DLD1 (cell line): ENCODE results near the gene USP37.

Source experiments
- in situ Hi-C: cut with HindIII; loops from 2 replicates; pipeline ENCODE4 v1.10.0; 2017; ENCODE audit warnings: low sequenced_read_pairs

The USP37 gene, protein sequence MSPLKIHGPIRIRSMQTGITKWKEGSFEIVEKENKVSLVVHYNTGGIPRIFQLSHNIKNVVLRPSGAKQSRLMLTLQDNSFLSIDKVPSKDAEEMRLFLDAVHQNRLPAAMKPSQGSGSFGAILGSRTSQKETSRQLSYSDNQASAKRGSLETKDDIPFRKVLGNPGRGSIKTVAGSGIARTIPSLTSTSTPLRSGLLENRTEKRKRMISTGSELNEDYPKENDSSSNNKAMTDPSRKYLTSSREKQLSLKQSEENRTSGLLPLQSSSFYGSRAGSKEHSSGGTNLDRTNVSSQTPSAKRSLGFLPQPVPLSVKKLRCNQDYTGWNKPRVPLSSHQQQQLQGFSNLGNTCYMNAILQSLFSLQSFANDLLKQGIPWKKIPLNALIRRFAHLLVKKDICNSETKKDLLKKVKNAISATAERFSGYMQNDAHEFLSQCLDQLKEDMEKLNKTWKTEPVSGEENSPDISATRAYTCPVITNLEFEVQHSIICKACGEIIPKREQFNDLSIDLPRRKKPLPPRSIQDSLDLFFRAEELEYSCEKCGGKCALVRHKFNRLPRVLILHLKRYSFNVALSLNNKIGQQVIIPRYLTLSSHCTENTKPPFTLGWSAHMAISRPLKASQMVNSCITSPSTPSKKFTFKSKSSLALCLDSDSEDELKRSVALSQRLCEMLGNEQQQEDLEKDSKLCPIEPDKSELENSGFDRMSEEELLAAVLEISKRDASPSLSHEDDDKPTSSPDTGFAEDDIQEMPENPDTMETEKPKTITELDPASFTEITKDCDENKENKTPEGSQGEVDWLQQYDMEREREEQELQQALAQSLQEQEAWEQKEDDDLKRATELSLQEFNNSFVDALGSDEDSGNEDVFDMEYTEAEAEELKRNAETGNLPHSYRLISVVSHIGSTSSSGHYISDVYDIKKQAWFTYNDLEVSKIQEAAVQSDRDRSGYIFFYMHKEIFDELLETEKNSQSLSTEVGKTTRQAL

DNA sequence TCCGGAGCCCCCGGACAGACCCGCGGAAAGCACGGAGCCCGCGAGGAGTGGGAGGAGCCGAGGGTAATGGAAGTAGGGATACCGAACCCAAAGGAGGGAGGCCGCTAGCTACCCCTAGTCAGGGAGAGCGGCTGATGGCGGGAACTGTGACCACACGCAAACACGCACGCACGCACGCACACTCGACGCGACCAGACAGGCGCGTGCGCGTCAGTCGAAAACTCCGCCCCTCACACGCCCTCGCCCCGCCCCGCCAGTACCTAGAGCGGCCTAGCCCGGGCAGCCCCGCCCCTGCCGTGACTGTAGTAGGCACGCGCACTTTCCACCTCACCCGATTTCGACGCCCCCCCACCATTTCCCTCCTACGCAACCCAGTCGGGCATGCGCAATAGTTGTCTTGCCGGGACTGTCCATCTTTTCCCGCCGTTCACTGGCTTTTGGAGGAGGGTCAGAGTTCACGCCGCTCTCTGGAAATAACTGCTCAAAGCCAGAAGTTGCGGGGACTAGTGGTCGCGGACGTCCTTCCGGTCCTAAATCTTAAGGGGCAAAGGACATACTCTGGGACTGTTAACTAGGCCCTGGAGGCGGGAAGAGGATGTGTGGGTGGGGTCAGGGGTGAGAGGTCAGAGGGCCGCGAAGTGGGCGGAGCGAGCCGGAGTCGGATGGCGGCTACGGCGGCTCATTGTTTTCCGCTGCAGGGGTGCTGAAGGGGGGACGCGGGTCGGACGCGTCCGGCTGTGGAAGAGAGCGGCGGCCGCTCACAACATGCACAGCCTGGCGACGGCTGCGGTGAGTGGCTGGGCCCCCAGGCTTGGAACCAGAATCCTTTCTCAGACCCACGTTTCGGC lies at the start of gene USP37, which contains the start of gene CNOT9:
USP37 (minus strand) TSS at position 162 of the 848 bp plus-strand sequence. CDS start 9,698 bp downstream, outside the sequence.
CNOT9 (plus strand) TSS at position 650 of the 848 bp plus-strand sequence; CDS start at position 766, 116 bp downstream.
- in situ Hi-C loops = no loop called here

DNA sequence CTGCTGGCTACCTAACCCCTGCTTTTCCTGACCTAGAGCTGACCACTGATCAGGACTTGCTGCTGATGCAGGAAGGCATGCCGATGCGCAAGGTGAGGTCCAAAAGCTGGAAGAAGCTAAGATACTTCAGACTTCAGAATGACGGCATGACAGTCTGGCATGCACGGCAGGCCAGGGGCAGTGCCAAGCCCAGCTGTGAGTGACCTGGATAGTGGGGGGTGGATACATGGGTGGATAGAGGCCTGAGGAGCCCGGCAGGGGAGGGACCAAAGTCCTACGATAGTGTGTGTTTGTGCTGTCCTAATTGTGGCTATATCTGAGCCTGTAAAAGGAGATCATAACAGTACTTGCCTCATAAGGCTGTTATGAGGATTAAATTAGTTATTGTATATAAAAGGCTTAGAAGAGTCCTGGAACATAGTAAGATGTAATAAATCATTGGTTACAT lies 47.7 kb upstream of the USP37 start:
- in situ Hi-C loops = no loop called here

- in situ Hi-C loops = no loop called here
Measured at GRCh38 chr2:218607436-218608115, 39.4 kb upstream of the USP37 start, which contains the start of gene PLCD4. Gene PLCD4 (plus strand): TSS chr2:218607899. CDS start chr2:218615740, 7,841 bp downstream.

DNA sequence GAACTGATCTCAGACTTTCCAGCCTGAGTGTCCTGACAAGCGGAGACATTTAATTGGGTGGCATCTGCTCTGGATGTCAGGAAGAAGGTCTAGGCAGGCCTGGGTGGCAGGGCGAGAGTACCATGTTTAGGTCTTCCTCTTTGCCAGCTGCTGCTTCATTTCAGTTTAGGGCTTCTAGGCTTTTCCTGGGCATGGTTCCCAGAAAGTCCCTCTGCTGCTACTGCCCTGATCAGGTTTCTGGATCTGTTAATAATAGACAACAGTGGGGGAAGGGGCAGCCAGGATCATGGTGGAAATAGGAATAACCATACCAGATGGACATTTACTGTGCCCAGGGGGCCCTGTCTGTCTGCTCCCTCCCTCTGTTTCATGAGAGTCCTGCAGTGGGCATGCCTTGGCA lies 37.3 kb upstream of the USP37 start:
- in situ Hi-C loops = no loop called here

DNA sequence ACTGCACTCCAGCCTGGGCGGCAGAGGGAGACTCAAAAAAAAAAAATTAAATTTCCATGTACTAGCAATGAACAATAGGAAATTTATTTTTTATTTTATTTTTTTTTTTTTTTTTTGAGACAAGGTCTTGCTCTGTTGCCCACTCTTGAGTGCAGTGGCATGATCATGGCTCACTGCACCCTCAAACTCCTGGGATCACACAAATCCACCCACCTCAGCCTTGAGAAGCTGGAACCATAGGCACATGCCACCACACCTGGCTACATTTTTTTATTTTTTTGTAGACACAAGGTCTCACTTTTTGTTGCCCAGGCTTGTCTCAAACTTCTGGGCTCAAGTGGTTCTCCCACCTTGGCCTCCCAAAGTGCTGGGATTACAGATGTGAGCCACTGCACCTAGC lies 17.4 kb upstream of the USP37 start:
- in situ Hi-C loops = no loop called here

GRCh38 chr2:218583983-218584850 lies 16.1 kb upstream of the USP37 start:
- in situ Hi-C loops = no loop called here

GRCh38 chr2:218582076-218582475 lies 13.9 kb upstream of the USP37 start:
- in situ Hi-C loops = no loop called here

DNA sequence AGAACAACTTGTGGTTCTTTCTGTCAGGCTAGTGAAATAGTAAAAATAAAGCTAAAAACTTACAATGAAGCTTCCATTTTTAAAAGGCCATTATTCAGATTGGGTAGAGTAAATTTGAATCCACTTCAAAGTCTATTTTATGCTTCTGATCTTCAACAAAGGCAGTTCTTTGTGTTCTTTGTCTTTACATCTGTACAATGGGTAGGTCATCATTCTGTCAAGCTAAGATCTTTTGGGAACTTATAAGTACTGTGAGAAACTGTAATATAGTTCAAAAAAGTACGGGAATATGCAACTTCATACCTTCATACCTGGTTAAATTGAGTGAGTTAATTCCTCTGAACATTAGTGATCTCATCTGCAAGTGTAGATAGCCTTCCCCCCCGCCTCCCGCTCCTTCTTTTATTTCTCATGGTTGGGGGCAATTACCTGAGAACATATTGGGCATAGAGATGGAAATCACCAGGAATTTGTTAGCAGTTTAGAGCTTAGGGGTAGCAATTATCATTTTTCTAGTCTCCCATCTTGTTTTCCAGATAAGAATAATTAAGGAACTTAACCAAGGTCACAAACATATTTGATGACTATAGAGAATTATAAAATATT lies 10.2 kb upstream of the USP37 start:
- in situ Hi-C loops = no loop called here

DNA sequence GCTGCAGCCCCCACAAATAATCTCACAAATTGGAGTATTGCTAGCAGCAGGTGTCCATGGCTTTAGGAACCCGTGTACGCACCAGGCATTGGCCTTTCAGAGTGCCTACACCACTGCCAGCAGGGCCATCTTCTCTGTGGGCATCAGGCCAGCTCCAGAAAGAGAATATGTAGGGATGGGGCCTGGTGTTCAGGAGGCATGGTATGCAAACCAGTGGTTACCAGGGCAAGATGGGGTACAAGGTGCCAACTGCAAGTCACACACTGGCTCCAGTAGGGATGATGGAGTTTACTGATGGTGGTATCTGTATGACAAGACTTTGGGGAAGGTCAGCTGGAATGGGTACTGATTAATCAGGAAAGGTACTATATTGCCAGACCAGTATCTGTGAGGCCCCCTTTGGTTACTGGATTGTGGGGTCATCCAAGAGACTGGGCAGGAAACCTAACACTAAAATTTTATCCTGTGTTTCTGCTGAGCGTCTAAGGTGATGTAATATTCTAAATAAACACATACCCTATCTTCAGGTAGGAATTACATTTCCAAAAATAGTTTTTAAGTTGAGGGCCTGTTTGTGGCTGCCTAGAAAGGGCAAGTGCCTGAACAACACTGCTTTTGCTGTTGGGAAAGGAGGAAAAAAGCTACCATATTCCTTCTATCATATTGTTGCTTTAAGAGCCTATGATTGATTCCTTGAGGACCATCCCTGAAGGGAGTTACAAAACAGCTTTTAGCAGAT lies 9.5 kb upstream of the USP37 start:
- in situ Hi-C loops = no loop called here

DNA sequence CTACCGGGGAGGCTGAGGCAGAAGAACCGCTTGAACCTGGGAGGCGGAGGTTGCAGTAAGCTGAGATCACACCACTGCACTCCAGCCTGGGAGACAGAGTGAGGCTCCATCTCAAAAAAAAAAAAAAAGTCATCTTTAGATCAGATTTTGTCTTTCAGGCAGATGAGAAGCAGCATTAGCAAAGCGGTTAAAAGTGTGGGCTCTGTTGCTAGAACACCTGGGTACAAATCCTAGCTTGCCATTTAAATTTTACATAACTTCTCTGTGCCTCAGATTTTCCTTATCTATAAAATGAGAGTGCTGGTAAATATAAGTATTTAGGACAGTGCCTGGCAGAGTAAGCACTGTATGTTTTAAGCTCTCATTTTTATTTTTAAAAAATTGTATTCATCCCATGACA lies 8.7 kb upstream of the USP37 start:
- in situ Hi-C loops = no loop called here

GRCh38 chr2:218570850-218571249 lies 2.7 kb upstream of the USP37 start:
- in situ Hi-C loops = no loop called here

DNA sequence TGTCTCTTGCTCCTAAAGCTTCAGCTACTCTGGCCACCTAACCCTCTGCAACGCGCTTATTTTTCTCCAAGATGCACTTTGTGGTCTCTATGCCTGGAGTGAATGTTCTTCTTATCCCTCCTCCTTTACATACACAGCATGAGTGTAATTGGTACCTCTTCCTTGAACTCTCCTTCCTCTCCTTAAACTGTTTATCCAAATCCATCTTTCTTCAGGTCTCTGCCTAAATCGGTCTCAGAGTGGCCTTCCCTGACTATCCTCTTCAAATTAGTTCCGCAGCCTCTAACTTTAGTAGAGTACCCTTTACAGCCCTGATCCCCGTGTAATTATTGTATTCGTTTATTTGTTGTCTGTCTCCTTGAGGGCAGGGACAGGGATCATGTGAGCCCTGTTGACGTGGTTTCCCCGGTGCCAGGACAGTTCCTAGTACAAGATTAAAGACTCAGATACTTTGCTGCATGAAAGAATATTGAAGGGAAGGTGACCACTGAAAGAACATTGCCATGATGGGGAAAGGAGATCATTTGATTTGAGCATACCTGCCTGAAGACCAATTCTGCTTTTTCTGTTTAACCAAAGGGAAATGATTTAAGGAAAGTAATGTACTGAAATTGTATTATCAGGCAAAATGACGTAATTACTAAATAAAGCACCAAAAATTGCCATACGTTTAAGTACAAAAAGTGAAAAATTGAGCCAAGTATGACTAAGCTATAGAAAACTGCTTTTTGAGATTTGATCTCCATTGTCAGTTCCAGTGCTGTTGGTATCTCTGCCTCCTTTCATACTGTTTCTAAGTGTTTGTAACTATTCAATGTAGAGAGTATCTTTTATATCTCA lies 1.7 kb upstream of the USP37 start:
- in situ Hi-C loops = no loop called here

- in situ Hi-C loops = no loop called here
Measured at GRCh38 chr2:218569038-218569431, 884 bp upstream of the USP37 start.

DNA sequence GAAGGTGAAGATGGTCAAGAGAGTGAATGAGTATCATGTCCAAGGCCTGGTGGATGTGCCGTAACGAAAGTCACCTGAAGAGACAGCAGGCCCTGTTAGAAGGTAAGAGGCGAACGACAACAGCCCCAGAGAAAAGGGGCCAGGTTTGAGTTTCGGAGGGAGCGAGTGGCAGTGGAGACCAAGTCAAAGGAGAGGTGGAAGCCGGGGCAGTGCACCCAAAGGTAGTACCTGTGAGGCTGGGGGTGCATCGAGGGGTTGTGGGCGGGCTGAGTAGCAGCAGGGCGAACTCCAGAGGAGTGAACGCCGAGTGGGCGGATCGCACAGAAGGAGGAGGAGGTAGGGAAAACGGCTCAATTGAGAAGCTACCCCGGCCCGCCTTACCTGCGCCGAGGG lies 358 bp downstream of the USP37 start:
- in situ Hi-C loops = no loop called here

DNA sequence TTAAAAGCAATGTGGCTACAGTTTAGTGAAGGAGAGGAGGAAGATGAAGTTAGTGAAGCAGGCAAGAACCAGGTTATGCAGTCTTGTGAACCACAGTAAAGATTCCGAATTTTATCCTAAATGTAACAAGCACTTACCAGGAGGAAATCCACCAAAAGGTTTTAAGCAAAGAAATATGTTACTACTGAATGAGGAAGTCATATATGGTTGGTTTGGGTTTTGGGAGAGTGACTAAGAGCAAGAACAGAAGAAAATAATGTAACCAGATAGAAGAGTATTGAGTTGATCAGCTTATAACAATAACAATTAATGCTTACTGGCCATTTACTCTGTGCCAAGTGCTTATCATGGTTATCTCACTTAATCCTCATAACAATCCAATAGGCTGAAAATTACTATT lies 1.9 kb downstream of the USP37 start:
- in situ Hi-C loops = no loop called here

DNA sequence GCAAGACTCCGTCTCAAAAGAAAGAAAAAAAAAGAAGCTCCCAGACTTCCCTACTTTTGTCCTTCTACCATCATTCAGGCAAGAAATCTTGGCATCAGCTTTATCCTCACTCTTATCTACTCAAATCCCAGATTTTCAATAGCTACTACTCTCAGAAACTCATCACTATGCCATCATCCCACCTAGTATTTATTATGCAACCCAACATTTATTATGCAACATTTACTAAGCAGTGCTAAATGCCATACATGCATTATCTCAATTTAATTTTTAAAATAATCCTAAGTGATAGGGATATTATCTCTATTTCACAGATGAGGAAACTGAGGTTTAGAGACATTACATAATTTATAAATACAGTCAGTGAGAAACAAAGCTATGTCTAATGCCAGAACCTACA lies 4.1 kb downstream of the USP37 start:
- in situ Hi-C loops = no loop called here

DNA sequence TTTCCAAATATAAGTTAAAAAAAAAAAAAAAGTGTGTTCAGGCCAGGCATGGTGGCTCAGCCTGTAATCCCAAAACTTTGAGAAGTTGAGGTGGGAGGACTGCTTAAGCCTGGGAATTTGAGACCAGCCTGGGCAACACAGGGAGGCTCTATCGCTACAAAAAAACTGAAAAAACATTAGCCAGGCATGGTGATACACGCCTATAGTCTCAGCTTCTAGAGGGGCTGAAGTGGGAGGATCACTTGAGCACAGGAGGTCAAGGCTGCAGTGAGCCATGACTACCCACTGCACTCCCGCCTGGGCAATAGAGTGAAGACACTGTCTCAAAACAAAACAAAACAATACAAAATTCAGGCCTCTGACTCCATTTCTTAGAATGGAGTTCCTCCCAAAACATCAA lies 9.2 kb downstream of the USP37 start:
- in situ Hi-C loops = no loop called here
